SJCRH30 (cell line): ENCODE results near the gene F2R. TPM values are rescaled to one million over a fixed set of nuclear protein-coding genes. Genes with fewer than 3 reads are reported as not detected.

Source experiments
- DNase-seq, 2 experiments: peaks; one replicate each; pipeline ENCODE4 v3.0.0-alpha.2; 2015 to 2020
- H3K27ac ChIP-seq: fragments of 250-450 bp; sonication (Bioruptor Pico); 2 replicates; pipeline ENCODE4 v1.5.1; 2020; ENCODE audit warnings: mild to moderate bottlenecking, moderate library complexity
- H3K27me3 ChIP-seq: fragments of 250-450 bp; sonication (Bioruptor Pico); 2 replicates; pipeline ENCODE4 v1.5.1; 2020; ENCODE audit warnings: mild to moderate bottlenecking, moderate library complexity
- H3K36me3 ChIP-seq: fragments of 250-450 bp; sonication (Bioruptor Pico); 2 replicates; pipeline ENCODE4 v1.5.1; 2020; ENCODE audit warnings: mild to moderate bottlenecking, moderate library complexity
- H3K4me1 ChIP-seq: fragments of 250-450 bp; sonication (Bioruptor Pico); 2 replicates; pipeline ENCODE4 v1.5.1; 2020; ENCODE audit warnings: mild to moderate bottlenecking, moderate library complexity
- H3K4me3 ChIP-seq: fragments of 250-450 bp; sonication (Bioruptor Pico); 2 replicates; pipeline ENCODE4 v1.5.1; 2020; ENCODE audit warnings: mild to moderate bottlenecking, moderate library complexity
- H3K9me3 ChIP-seq: fragments of 250-450 bp; sonication (Bioruptor Pico); replicated peaks from 2 replicates; pipeline ENCODE4 v1.5.1; 2020; ENCODE audit warnings: mild to moderate bottlenecking, moderate library complexity
- total RNA-seq: library from RNA; depleted of rRNA; stranded (reverse); fragments of >200 nt; shearing (Covaris generic); gene quantifications from 2 replicates; pipeline ENCODE4 v1.2.3, GENCODE V29; 2014

Gene F2R
- total RNA-seq, 1 experiment from 2014 or later: 99.3 TPM

DNA sequence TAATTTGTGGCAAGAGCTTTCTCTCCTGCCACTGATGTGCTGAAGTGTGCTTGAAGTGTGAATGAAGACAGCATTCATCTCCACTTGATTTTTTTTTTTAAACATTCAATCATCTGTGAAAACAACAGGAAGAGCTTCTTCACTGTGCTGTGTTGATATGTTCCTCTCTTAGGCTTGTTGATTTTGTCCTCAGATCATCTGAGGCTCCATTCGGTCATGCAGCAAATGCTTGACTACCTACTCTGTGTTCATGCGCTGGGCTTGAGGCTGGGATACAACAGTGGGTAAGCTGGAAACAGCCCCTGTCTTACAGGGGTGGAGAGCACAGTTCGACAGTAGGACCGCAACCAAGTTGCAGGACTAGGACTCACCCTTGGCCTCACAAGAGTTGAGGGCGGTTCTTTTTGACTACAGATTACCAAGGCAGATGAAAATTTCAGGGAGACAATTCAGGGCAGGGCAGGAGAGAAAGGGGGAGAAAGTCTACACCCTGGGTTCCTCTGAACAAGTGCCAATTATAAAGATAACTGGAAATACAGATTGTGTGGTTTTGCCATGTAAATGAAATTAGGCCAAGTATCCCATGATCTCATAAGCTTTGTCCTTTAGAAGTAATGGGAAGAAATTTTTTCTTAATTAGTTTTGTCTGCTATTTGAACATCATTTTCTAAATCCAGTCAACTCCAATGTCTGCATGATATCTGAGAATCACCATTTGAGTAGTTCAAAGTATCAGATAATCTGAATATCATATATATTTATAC is 31.0 kb upstream of the F2R start:
- no peak for DNase-seq
- Histone ChIP-seq H3K36me3 (no peaks in the 10 kb centered on the region), H3K27ac (no peak overlapping the region), H3K27me3 (no peaks in the 10 kb centered on the region), H3K4me3 (no peak overlapping the region), H3K9me3 (no peaks in the 10 kb centered on the region), H3K4me1 (peaks cover 17% of the 10 kb centered on the region)

DNA sequence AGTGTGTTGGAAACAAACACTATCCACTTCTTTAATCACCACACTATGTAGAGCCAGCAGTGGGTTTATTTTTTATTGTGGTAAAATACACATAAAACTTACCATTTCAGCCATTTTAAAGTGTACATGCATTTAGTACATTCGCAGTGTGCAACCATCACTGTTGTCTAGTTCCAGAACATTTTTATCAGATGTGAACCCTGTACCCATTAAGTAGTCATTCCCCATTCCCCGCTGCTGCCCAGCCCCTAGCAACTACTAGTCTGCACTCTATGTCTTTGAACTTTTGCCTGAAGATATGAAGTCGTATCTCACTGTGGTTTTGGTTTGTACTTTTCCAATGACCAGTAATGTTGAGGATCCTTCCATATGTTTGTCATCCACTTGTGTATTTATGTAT is 30.2 kb upstream of the F2R start:
- Histone ChIP-seq H3K27me3 (no peaks in the 10 kb centered on the region), H3K4me1 (peaks cover 25% of the 10 kb centered on the region), H3K27ac (no peak overlapping the region), H3K36me3 (no peaks in the 10 kb centered on the region), H3K4me3 (no peak overlapping the region), H3K9me3 (no peaks in the 10 kb centered on the region)
- no peak for DNase-seq

DNA sequence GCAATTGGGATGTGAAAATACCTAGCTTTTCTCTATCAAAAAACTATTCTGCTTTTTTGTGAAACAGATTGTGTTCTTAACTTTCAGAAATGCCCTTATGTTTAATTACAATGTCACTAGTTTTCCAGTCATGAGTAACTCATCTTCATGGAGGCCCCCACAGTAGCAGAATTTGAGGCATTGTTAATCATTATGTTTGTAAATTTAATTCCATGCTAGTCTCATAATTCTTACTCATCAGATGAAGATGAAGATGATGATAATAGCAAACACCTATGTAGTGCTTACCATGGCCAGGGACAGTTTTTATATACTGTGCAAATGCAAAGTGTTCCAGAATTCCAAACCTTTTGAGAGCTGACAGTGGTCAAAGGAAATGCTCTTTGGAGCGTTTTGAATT is 27.7 kb upstream of the F2R start:
- no peak overlapping the region for H3K4me3 ChIP-seq
- peaks cover 50% of the 10 kb centered on the region for H3K4me1 ChIP-seq
- no peaks in the 10 kb centered on the region for H3K27me3 ChIP-seq
- DNase-seq: no peak
- H3K36me3 ChIP-seq: no peaks in the 10 kb centered on the region
- H3K9me3 ChIP-seq: no peaks in the 10 kb centered on the region
- H3K27ac ChIP-seq: no peak overlapping the region

DNA sequence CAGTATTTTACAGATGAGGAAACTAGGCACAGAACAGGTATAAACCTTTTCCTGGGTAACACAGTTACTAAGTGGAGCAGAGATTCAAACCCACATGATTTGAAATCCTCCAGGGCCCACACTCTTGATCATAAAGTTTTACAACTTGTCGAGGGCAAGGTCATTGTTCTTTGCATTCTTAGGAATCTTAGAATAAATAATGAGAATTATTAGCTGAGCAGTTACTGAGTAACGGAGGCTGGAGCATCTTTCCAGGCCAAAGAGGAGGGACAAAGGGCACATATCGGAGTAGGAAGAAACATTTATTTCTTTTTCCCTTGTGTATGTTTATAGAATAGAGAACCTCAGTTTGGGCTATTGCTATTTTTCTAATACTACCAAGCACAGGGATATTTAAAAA is 27.1 kb upstream of the F2R start:
- H3K36me3 ChIP-seq: no peaks in the 10 kb centered on the region
- H3K9me3 ChIP-seq: no peaks in the 10 kb centered on the region
- peak overlapping the region; percentile 93 for H3K27ac ChIP-seq
- no peak for DNase-seq
- peaks cover 56% of the 10 kb centered on the region for H3K4me1 ChIP-seq
- no peak overlapping the region for H3K4me3 ChIP-seq
- H3K27me3 ChIP-seq: no peaks in the 10 kb centered on the region

DNA sequence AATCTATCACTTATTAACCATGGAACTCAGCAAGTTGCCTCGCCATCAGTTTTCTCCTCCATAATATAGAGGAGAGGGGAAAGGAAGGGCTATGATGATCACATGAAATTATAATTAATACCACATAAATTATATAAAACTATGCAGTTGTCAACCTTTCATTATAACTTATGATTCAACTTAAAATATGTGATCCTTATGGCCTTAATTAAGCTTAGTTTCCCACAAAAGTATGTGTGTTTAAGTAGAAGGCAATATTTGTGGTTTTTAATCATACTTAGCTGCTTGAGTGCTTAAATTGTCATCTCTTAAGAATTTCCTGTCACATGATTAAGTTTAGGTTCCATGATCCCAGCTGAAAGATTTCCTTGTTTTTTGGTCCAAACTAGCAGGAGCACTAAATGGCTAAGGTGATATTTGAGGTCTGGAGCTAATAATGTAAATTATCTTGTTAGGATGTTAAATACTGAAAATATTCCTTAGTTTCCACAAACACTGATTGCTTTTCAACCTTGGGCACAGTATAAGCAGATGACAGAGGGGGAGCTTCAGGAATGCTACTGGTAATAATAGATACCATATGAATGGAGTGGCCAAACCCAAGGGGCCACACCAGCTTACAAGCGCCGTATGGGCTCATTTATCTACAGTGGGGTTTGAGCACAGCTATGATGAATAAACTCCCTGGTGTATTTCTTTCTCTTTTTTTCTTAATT is 26.4 kb upstream of the F2R start:
- no peaks in the 10 kb centered on the region for H3K36me3 ChIP-seq
- peaks cover 60% of the 10 kb centered on the region for H3K4me1 ChIP-seq
- H3K27me3 ChIP-seq: no peaks in the 10 kb centered on the region
- peak; percentile 41 to 51 for DNase-seq
- H3K9me3 ChIP-seq: no peaks in the 10 kb centered on the region
- peak overlapping the region; percentile 93 for H3K27ac ChIP-seq
- H3K4me3 ChIP-seq: no peak overlapping the region

DNA sequence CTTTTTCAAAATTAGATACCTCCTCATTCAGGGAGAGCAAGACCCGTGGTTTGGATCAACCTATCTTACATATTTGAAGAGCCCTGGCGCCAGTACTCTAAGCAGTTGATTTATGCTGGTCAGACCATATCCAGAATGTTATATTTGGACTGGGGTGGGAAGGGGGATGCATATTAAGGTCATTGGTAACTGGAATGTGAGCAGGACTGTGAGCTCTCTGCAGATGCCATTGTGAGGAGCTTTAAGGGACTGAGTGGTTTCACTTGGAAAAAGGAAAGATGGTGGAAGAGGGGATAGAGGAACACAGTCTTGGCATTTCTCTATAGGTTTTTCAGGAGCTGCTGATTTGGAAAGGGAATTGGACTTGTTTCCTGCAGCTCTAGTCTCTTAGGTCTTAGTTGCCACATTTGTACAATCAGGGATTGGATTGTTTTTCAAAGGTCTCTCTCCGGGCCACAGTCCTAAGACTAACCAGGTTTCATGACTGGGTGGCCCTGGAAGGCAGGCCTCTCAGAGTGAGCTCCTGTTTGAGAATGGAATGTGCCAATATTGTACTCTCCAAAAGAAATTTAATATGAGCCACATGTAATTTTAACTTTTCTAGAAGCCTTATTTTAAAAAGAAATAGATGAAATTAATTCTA is 25.8 kb upstream of the F2R start:
- Histone ChIP-seq H3K4me3 (no peak overlapping the region), H3K4me1 (peaks cover 67% of the 10 kb centered on the region)
- peak; percentile 21 to 42 for DNase-seq

DNA sequence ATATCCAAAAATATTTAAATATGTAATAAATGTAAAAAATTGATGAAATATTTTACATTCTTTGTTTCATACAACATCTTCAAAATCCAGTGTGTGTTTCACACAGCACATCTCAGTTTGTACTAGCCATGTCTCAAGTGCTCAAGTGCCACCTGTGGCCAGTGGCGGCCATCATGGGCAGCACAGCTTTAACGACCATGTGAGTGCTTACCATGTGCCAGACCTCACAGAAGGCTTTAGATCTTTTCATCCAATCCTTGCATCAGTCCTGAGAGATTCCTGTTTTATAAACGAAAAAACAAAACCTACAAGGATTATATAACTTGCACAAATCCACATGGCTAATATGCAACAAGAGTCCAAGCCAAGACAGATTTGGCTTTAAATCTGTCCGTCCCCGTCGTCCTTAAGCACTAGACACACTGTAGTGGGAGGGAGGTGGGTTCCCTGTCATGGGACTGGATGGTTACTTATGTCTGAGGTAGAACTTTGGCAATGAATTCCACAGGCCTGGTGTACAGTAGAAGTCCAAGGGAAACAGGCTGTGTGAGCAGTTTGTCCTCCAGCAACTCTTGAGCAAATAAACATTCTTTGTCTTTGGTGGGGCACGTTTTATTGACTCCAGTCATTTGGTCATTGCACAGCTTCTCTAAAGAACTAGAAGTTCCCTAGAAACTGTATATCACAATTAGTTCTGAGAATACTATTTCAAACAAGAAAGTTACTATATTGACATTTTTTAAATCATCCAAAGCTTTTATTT is 25.0 kb upstream of the F2R start:
- peak overlapping the region; percentile 93 for H3K27ac ChIP-seq
- peaks cover 74% of the 10 kb centered on the region for H3K4me1 ChIP-seq
- H3K36me3 ChIP-seq: no peaks in the 10 kb centered on the region
- no peak overlapping the region for H3K4me3 ChIP-seq
- DNase-seq: peak; percentile 58 to 71
- H3K27me3 ChIP-seq: no peaks in the 10 kb centered on the region
- no peaks in the 10 kb centered on the region for H3K9me3 ChIP-seq

More for the DNA sequence above, 25.8 kb upstream of the F2R start:
- no peaks in the 10 kb centered on the region for H3K27me3 ChIP-seq
- peak overlapping the region; percentile 93 for H3K27ac ChIP-seq
- H3K9me3 ChIP-seq: no peaks in the 10 kb centered on the region
- no peaks in the 10 kb centered on the region for H3K36me3 ChIP-seq

DNA sequence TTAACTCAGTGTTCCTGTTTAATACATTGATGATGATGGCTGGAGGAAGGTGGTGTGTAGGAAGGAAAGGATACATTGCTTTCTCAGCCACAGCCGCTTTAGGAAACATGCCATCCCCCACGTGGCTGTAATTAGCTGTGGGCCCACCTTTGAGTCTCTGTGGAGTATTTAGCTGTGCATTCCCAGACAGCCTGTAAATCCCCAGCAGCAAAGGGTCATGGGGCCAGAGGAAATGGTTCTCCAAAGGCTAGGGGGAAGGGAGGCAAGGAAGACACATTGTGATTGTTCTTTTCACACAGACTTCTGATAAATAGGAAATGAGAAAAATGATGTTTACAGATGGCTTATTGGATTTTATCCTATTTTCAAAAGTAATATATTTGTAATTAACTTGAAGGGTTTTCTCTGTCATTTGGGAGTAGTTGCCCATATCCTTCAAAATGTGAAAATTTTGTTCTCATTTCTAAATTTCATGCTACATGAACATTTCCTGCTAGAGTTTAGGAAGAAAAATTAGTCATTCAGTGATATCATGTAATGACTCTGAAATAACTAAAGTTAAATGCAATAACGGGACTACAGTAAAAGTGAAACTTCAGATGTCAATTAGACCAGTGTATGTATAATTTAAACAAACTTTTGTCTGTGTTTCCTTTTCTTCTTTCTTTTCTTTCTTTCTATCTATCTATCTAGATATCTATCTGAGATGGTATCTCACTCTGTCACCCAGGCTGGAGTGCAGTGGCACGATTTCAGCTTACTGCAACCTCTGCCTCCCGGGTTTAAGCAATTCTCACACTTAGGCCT is 24.3 kb upstream of the F2R start:
- DNase-seq: peak; percentile 89 to 90
- Histone ChIP-seq H3K27me3 (no peaks in the 10 kb centered on the region), H3K4me3 (no peak overlapping the region), H3K9me3 (no peaks in the 10 kb centered on the region), H3K27ac (peak overlapping the region; percentile 93), H3K36me3 (no peaks in the 10 kb centered on the region), H3K4me1 (peaks cover 81% of the 10 kb centered on the region)

DNA sequence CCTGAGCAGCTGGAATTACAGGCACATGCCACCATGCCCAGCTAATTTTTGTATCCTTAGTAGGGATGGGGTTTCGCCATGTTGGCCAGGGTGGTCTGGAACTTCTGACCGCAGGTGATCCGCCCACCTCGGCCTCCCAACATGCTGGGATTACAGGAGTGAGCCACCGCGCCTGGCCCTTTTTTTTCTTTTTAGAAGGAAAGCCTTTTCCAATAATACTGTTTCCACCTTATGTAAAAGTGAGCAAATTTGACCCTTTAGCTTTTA is 23.7 kb upstream of the F2R start:
- Histone ChIP-seq H3K27ac (peak overlapping the region; percentile 93), H3K4me1 (peaks cover 85% of the 10 kb centered on the region), H3K27me3 (no peaks in the 10 kb centered on the region), H3K9me3 (no peaks in the 10 kb centered on the region), H3K36me3 (no peaks in the 10 kb centered on the region), H3K4me3 (0 out of 2 replicates have a peak overlapping the region, but pooled peaks have one; percentile 6)
- peak; percentile 82 to 85 for DNase-seq

DNA sequence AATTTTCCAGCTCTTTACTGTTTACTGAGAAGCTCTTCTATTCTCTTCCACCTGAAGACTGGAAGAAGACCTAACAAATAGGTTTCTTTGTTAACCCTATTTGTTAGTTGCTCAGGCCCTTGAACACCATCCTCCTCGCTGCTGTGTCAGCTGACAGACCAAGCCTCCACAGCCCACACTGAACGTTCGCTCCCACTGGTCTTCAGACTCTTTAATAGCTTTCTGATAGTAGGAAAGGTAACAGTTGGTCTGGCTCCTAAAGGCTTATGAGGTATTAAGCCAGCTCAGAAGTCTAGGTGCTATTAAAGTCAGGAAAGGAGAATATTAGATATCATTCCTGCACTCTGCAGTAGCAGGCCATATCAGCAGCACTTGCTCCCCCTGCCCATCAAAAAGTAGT is 23.3 kb upstream of the F2R start:
- Histone ChIP-seq H3K4me3 (0 out of 2 replicates have a peak overlapping the region, but pooled peaks have one; percentile 6), H3K9me3 (no peaks in the 10 kb centered on the region), H3K36me3 (no peaks in the 10 kb centered on the region), H3K27ac (peak overlapping the region; percentile 93), H3K27me3 (no peaks in the 10 kb centered on the region), H3K4me1 (peaks cover 85% of the 10 kb centered on the region)
- peak; percentile 63 to 77 for DNase-seq

DNA sequence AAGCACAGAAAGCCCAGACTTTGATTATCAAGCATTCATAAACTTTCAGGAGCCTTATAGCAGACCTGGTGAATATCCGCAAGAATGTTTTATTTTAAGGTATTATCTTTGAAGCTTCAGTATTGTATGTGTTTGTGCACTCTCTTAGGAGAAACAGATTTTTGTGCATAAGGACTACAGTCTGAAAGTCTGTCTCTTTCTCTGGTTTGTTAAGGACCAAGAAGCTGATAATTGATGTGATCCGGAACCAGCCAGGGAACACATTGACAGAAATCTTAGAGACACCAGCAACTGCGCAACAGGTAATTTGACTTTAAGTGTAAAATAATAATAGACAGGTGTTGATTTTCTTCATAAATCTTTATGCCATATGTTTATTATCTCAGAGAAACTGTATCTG is 22.8 kb upstream of the F2R start:
- Histone ChIP-seq H3K4me1 (peaks cover 88% of the 10 kb centered on the region), H3K27ac (peak overlapping the region; percentile 93), H3K4me3 (peak overlapping the region; percentile 6), H3K36me3 (no peaks in the 10 kb centered on the region), H3K9me3 (no peaks in the 10 kb centered on the region), H3K27me3 (no peaks in the 10 kb centered on the region)
- no peak for DNase-seq

DNA sequence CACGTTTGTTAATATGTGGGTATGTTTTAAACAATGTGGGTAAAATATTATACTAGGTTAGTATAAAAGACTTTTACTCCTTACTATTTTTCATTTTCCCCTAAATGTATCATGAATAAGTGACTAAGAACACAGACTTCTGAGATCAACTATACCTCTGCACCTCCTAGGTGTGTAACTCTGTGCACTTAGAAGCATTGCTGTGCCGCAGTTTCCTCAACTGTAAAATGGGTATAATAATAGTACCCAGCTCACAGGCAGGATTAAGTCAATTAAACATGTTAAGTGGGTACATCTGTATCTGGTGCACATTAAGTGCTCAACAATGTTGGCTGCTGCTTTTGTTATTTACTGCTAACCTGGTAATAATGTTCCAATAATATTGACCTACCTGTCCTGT is 21.6 kb upstream of the F2R start:
- H3K27ac ChIP-seq: peak overlapping the region; percentile 93
- H3K9me3 ChIP-seq: no peaks in the 10 kb centered on the region
- H3K4me1 ChIP-seq: peaks cover 80% of the 10 kb centered on the region
- H3K27me3 ChIP-seq: no peaks in the 10 kb centered on the region
- H3K4me3 ChIP-seq: no peak overlapping the region
- DNase-seq: no peak
- H3K36me3 ChIP-seq: no peaks in the 10 kb centered on the region

DNA sequence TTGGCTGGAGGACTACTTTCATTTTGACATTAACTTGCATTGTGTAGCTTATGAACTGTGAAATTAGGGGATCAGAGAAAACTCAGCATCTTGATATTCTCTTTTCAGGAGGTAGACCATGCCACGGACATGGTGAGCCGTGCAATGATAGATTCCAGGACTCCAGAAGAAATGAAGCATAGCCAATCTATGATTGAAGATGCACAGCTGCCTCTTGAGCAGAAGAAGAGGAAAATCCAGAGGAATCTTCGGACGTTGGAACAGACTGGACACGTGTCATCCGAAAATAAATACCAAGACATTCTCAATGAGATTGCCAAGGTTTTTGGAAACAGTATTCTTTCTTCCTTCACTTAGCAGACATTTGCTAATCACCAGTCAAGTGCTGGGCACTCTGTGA is 20.6 kb upstream of the F2R start:
- peak; percentile 77 to 91 for DNase-seq
- no peak overlapping the region for H3K4me3 ChIP-seq
- no peaks in the 10 kb centered on the region for H3K36me3 ChIP-seq
- no peaks in the 10 kb centered on the region for H3K9me3 ChIP-seq
- peak overlapping the region; percentile 93 for H3K27ac ChIP-seq
- H3K4me1 ChIP-seq: peaks cover 75% of the 10 kb centered on the region
- no peaks in the 10 kb centered on the region for H3K27me3 ChIP-seq

DNA sequence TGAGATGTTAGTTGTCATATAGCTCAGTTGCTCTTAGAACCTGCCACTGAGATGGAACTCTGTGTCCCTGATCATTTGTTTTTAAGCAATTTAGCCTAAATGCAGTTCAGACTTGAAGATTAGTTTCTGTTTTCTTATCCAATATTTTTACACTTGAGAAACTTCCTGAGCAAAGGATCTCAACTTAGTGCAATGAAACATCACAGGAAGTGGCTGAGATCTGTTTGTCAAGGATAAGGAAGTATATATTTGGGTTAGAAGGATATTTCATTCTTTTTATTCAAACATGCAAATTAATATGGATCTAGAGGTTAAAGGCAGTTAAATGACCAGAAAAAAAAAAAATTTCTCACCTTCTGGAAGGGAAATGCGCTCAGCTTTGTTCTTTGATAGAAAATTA is 19.7 kb upstream of the F2R start:
- peak in 1 of 2 experiments; percentile 17 for DNase-seq
- Histone ChIP-seq H3K27ac (peak overlapping the region; percentile 93), H3K27me3 (no peaks in the 10 kb centered on the region), H3K9me3 (no peaks in the 10 kb centered on the region), H3K36me3 (no peaks in the 10 kb centered on the region), H3K4me1 (peaks cover 73% of the 10 kb centered on the region), H3K4me3 (no peak overlapping the region)
